Activated naive CD4-positive, alpha-beta T cell treated with anti-CD3 and anti-CD28 coated beads, Interleukin-2, amount 50 U/mL, for 24 hours (primary cell): ENCODE data around the gene EHMT1.
A peak's percentile ranks its signal among the peaks of the same experiment; 100 is the strongest.
"Not testable (repeated sequence)": the region's sequence is repeated elsewhere in the genome, so short reads cannot be mapped to it uniquely, and the experiment has no call there.

ENCODE experiments used
- H3K27ac Mint-ChIP-seq: one replicate; pipeline ENCODE4 v1.8.0; 2021; ENCODE audit warnings: mild to moderate bottlenecking, mixed read lengths
- H3K27me3 Mint-ChIP-seq: one replicate; pipeline ENCODE4 v1.8.0; 2021; ENCODE audit warnings: mixed read lengths
- H3K36me3 Mint-ChIP-seq: one replicate; pipeline ENCODE4 v1.8.0; 2021; ENCODE audit warnings: mixed read lengths
- H3K4me1 Mint-ChIP-seq: one replicate; pipeline ENCODE4 v1.8.0; 2021; ENCODE audit warnings: mixed read lengths
- H3K4me3 Mint-ChIP-seq: one replicate; pipeline ENCODE4 v1.8.0; 2021; ENCODE audit warnings: mild to moderate bottlenecking, mixed read lengths
- H3K9me3 Mint-ChIP-seq: one replicate; pipeline ENCODE4 v1.8.0; 2021; ENCODE audit warnings: mixed read lengths

The EHMT1 gene

GRCh38 chr9:137715866-137716693, 97.3 kb downstream of the EHMT1 start:
- H3K9me3 Mint-ChIP-seq, H3K4me3 Mint-ChIP-seq: not testable (repeated sequence)
- peaks cover 54% of the 10 kb centered on the region for H3K36me3 Mint-ChIP-seq

GRCh38 chr9:137716694-137717287, 98.0 kb downstream of the EHMT1 start:
- no peaks in the 10 kb centered on the region for H3K27me3 Mint-ChIP-seq
- peaks cover 32% of the 10 kb centered on the region for H3K4me1 Mint-ChIP-seq
- H3K36me3 Mint-ChIP-seq = peaks cover 55% of the 10 kb centered on the region
- peak overlapping the region; percentile 72 for H3K27ac Mint-ChIP-seq
- no peak overlapping the region for H3K4me3 Mint-ChIP-seq
- H3K9me3 Mint-ChIP-seq = peaks cover 5% of the 10 kb centered on the region

More at GRCh38 chr9:137715866-137716693, 97.3 kb downstream of the EHMT1 start:
- H3K4me1 Mint-ChIP-seq = peaks cover 31% of the 10 kb centered on the region
- peak overlapping the region; percentile 84 for H3K27ac Mint-ChIP-seq
- not testable (repeated sequence) for H3K27me3 Mint-ChIP-seq

GRCh38 chr9:137717776-137718327, 99.0 kb downstream of the EHMT1 start:
- Mint-ChIP-seq H3K27me3 (no peaks in the 10 kb centered on the region), H3K36me3 (peaks cover 49% of the 10 kb centered on the region), H3K4me1 (peaks cover 31% of the 10 kb centered on the region), H3K4me3 (no peak overlapping the region), H3K27ac (peak overlapping the region; percentile 77), H3K9me3 (peaks cover 5% of the 10 kb centered on the region)

DNA sequence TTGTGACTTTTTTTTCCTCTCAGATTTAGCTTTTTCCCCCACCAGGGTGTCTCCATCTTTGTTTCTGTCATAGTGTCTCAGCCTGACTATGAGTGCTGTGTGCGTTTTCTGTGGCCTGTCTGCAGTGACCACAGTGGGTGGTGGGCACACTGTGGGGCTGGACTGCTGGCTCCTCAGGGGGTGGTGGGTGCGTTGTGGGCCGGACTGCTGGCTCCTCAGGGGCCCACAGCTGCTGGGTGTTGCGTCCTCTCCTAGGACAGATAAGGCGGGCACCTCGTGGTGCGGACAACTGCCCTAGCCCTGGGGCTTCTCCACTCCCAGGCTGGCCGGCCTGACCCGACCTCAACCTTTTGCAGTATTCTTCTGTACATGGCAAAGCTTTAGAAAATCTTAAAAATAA, 100.4 kb downstream of the EHMT1 start:
- H3K36me3 Mint-ChIP-seq = peaks cover 47% of the 10 kb centered on the region
- H3K27ac Mint-ChIP-seq = no peak overlapping the region

DNA sequence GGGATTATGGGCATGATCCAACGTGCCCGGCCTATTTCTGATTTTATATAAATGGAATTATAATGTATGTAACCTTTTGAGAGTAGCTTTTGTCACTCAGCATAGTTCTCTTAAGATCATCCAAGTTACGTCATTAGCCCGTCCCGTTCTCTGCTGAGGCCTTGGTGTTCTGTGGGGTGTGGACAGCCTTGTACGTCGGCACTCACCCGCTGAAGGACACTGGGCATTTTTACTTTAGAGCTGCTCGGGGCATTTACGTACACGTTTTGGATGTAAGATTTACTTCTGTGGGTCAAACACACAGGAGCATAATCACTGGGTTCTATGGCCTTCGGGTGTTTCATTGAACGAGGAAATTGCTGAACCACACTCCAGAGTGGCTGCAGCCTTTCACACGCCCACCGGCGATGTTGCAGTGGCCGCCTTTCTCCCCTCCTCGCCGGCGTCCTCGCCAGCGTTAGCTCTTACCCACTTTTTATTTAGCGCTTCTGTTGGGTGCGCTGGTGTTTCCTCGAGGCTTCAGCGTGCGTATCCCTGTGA, 101.8 kb downstream of the EHMT1 start:
- Mint-ChIP-seq H3K4me3 (no peak overlapping the region), H3K27me3 (no peaks in the 10 kb centered on the region), H3K27ac (no peak overlapping the region), H3K9me3 (peaks cover 5% of the 10 kb centered on the region), H3K4me1 (peaks cover 41% of the 10 kb centered on the region), H3K36me3 (peaks cover 46% of the 10 kb centered on the region)

More for the DNA sequence above, 100.4 kb downstream of the EHMT1 start:
- Mint-ChIP-seq H3K4me1 (peaks cover 40% of the 10 kb centered on the region), H3K27me3 (no peaks in the 10 kb centered on the region), H3K9me3 (peaks cover 5% of the 10 kb centered on the region), H3K4me3 (no peak overlapping the region)

GRCh38 chr9:137721479-137721878, 102.7 kb downstream of the EHMT1 start:
- H3K36me3 Mint-ChIP-seq = peaks cover 50% of the 10 kb centered on the region
- H3K9me3 Mint-ChIP-seq = peaks cover 10% of the 10 kb centered on the region
- H3K4me1 Mint-ChIP-seq = peaks cover 45% of the 10 kb centered on the region
- peak overlapping the region; percentile 98 for H3K27ac Mint-ChIP-seq
- H3K27me3 Mint-ChIP-seq = no peaks in the 10 kb centered on the region
- H3K4me3 Mint-ChIP-seq = peak overlapping the region; percentile 31

DNA sequence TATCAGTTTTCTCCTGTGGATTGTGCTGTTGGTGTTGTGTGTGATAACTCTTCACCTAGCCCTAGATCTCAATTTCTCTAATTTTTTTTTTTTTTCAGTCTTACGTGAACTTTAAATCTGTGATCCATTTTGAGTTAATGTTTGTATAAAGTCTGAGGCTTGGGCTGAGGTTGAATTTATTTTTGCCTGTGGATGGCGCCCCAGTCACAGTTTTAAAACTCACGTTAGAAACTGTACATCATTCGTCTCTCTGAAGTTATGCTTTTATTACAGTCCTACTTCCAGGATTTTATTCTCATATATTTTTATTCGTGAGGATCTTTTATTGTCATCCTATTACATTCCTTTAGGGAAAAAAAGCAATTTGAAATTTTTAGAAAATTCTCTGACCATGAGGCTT, 103.1 kb downstream of the EHMT1 start:
- peaks cover 12% of the 10 kb centered on the region for H3K9me3 Mint-ChIP-seq
- H3K4me3 Mint-ChIP-seq = peak overlapping the region; percentile 31
- no peaks in the 10 kb centered on the region for H3K27me3 Mint-ChIP-seq
- peak overlapping the region; percentile 98 for H3K27ac Mint-ChIP-seq
- peaks cover 49% of the 10 kb centered on the region for H3K4me1 Mint-ChIP-seq
- peaks cover 53% of the 10 kb centered on the region for H3K36me3 Mint-ChIP-seq

- no peaks in the 10 kb centered on the region for H3K27me3 Mint-ChIP-seq
- peaks cover 54% of the 10 kb centered on the region for H3K36me3 Mint-ChIP-seq
- H3K9me3 Mint-ChIP-seq = peaks cover 12% of the 10 kb centered on the region
- H3K4me1 Mint-ChIP-seq = peaks cover 55% of the 10 kb centered on the region
- H3K27ac Mint-ChIP-seq = peak overlapping the region; percentile 98
- peak overlapping the region; percentile 31 for H3K4me3 Mint-ChIP-seq
These were observed 103.7 kb downstream of the EHMT1 start for GRCh38 chr9:137722481-137722880.

DNA sequence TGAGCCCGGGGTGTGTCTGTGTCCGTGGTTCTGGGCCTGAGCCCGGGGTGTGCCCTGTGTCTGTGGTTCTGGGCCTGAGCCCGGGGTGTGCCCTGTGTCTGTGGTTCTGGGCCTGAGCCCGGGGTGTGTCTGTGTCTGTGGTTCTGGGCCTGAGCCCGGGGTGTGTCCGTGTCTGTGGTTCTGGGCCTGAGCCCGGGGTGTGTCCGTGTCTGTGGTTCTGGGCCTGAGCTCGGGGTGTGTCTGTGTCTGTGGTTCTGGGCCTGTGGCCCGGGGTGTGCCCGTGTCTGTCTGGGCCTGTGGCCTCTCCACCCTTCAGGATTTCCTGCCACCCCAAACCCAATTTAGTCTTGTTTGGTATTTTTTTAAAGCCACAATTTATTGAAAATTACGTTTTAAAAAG, 104.6 kb downstream of the EHMT1 start:
- peak overlapping the region; percentile 90 for H3K27ac Mint-ChIP-seq
- peaks cover 55% of the 10 kb centered on the region for H3K4me1 Mint-ChIP-seq
- not testable (repeated sequence) for H3K27me3 Mint-ChIP-seq
- H3K9me3 Mint-ChIP-seq = peaks cover 12% of the 10 kb centered on the region
- peaks cover 50% of the 10 kb centered on the region for H3K36me3 Mint-ChIP-seq
- H3K4me3 Mint-ChIP-seq = peak overlapping the region; percentile 73

DNA sequence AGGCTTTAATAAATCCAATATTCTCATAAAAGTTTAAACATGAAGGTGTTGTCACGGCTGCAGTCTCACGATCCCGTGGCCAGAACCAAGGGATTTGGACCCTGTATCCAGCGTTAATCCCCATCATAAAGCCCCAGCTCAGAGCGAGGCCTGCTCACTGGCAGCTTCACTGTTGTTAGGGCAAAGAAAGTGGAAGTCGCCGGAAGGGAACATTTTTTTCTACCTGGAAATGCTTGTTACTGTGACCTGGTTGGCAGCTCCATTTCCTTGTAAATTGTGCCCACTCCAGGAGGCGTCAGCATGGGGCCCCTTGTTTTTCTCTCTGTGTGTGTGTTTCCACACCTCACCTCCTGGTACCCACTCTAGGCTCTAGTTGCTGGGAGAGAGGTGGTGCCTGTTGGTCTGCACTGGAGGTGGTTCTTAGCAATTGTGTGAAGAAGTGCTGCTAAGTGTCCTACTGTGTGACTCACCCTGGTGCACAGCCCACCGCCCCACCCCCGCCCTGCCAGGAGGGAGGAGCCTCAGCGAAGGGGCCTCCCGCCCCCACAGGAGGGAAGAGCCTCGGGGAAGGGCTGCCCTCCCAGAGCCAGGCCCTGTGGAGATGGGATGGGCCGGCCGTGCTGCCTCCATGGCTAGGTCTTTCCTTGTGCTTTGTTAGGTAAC, 105.1 kb downstream of the EHMT1 start:
- Mint-ChIP-seq H3K36me3 (peaks cover 48% of the 10 kb centered on the region), H3K4me3 (peak overlapping the region; percentile 73)

GRCh38 chr9:137724818-137725240, 106.0 kb downstream of the EHMT1 start:
- H3K27ac Mint-ChIP-seq = no peak overlapping the region
- H3K4me3 Mint-ChIP-seq = peak overlapping the region; percentile 19
- no peaks in the 10 kb centered on the region for H3K27me3 Mint-ChIP-seq
- H3K9me3 Mint-ChIP-seq = peaks cover 12% of the 10 kb centered on the region
- H3K4me1 Mint-ChIP-seq = peaks cover 58% of the 10 kb centered on the region
- H3K36me3 Mint-ChIP-seq = peaks cover 46% of the 10 kb centered on the region

More for the DNA sequence above, 105.1 kb downstream of the EHMT1 start:
- peak overlapping the region; percentile 90 for H3K27ac Mint-ChIP-seq
- H3K27me3 Mint-ChIP-seq = no peaks in the 10 kb centered on the region
- H3K9me3 Mint-ChIP-seq = peaks cover 12% of the 10 kb centered on the region
- H3K4me1 Mint-ChIP-seq = peaks cover 54% of the 10 kb centered on the region

- no peak overlapping the region for H3K4me3 Mint-ChIP-seq
- H3K36me3 Mint-ChIP-seq = peaks cover 43% of the 10 kb centered on the region
- H3K9me3 Mint-ChIP-seq = peaks cover 12% of the 10 kb centered on the region
- H3K27me3 Mint-ChIP-seq = no peaks in the 10 kb centered on the region
- H3K4me1 Mint-ChIP-seq = peaks cover 59% of the 10 kb centered on the region
- H3K27ac Mint-ChIP-seq = no peak overlapping the region
These were observed 106.8 kb downstream of the EHMT1 start for GRCh38 chr9:137725598-137725997.

GRCh38 chr9:137726336-137726735, 107.5 kb downstream of the EHMT1 start:
- Mint-ChIP-seq H3K27ac (peak overlapping the region; percentile 72), H3K9me3 (peaks cover 11% of the 10 kb centered on the region), H3K4me1 (peaks cover 58% of the 10 kb centered on the region), H3K36me3 (peaks cover 50% of the 10 kb centered on the region)
- H3K27me3 Mint-ChIP-seq, H3K4me3 Mint-ChIP-seq: not testable (repeated sequence)

DNA sequence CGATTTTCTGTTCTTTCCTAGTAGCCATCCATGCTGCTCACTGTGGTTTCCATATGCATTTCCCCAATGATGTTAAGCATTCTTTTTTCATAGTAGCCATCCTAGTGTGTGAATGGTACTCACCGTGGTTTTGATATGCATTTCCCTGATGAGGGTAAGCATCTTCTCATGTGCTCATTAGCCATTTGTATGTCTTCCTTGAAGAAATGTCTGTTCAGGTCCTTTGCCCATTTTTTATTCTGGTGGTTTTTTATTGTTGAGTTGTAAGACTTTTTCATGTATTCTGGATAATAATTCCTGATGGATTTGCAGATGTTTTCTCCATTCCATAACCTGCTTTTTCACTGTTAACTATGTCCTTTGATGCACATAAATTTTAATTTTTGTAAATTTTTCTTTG, 108.0 kb downstream of the EHMT1 start:
- Mint-ChIP-seq H3K9me3 (peaks cover 7% of the 10 kb centered on the region), H3K36me3 (peaks cover 48% of the 10 kb centered on the region), H3K4me1 (peaks cover 54% of the 10 kb centered on the region), H3K27me3 (no peaks in the 10 kb centered on the region), H3K27ac (no peak overlapping the region), H3K4me3 (no peak overlapping the region)

DNA sequence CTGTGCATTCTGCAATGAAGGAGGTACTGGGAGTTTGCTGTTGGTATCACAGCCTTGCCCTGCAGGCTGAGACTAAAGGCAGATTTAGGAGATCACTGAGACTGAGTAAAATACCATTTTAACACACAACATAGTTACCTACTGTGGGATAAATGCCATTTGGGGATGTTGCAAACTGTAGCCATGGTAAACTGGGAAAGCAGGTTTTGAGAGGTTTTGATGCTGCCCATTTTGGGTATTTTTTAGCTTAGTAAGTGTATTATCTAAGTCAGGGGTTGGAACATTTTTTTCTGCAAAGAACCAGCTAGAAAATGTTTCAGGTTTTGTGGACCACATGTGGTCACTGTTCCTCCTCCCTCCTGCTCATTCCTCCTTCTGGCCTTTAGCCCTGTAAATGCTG, 108.9 kb downstream of the EHMT1 start:
- Mint-ChIP-seq H3K27me3 (no peaks in the 10 kb centered on the region), H3K4me1 (peaks cover 44% of the 10 kb centered on the region), H3K4me3 (no peak overlapping the region), H3K9me3 (peaks cover 7% of the 10 kb centered on the region), H3K36me3 (peaks cover 51% of the 10 kb centered on the region), H3K27ac (no peak overlapping the region)
